ENCODE results near the gene OR10G2. TPM values are rescaled to one million over a fixed set of nuclear protein-coding genes. Genes with fewer than 3 reads are reported as not detected.

OR10G2 gene
- total RNA-seq, 1 experiment from 2014 or later = not detected

- H3F3A ChIP-seq (ENCODE audit: insufficient read depth, low read depth) = no peaks in the 10 kb centered on the region
- CTCF ChIA-PET = no interaction called here
- H3K27me3 ChIP-seq (ENCODE audit: insufficient read depth, low read depth) = no peaks in the 10 kb centered on the region
- H3K4me2 ChIP-seq = no peak within 1 kb of the TSS
- intact Hi-C loops (cut with micrococcal nuclease; ENCODE audit: unreplicated experiment) = no loop called here
- POLR2A ChIA-PET (ENCODE audit: unreplicated experiment) = no interaction called here
- no peaks in the 10 kb centered on the region for H4K20me1 ChIP-seq (ENCODE audit: insufficient read depth)
- no peaks in the 10 kb centered on the region for H3K9me2 ChIP-seq (ENCODE audit: insufficient read depth)
- H3K9me3 ChIP-seq (ENCODE audit: insufficient read depth, low read depth) = no peaks in the 10 kb centered on the region
- no peak within 1 kb of the TSS for H3K27ac ChIP-seq
- no peak within 1 kb of the TSS for H3K4me3 ChIP-seq
- H3K36me3 ChIP-seq (ENCODE audit: low read depth) = no peaks in the 10 kb centered on the region
- no peak for TF ChIP-seq EZH2 (IDR thresholded peaks at IDR 0.05; ENCODE audit: low read depth)
- no peak for TF ChIP-seq CTCF (conservative IDR thresholded peaks at IDR 0.05)
- no peaks in the 10 kb centered on the region for H3K79me2 ChIP-seq (ENCODE audit: low read depth)
- no peaks in the 10 kb centered on the region for H3K4me1 ChIP-seq (replicated peaks; ENCODE audit: insufficient read depth)
- H2AFZ ChIP-seq = no peak within 1 kb of the TSS
- BruUV-seq (replicated peaks) = no TSS peak
- DNase-seq = no peak
Measured at GRCh38 chr14:21673718-21674117, 39.0 kb upstream of the OR10G2 start, which contains the start of gene OR4E1. TSS of gene OR4E1 (minus strand) at chr14:21673818. CDS start at chr14:21670935, 2,883 bp downstream.

GRCh38 chr14:21672116-21672515 lies 37.4 kb upstream of the OR10G2 start:
- intact Hi-C loops (cut with micrococcal nuclease; ENCODE audit: unreplicated experiment) = no loop called here

GRCh38 chr14:21671371-21671770 lies 36.6 kb upstream of the OR10G2 start:
- intact Hi-C loops (cut with micrococcal nuclease; ENCODE audit: unreplicated experiment) = no loop called here
- no peak overlapping the region for H3K4me3 ChIP-seq
- BruUV-seq (replicated peaks) = no TSS peak
- no peaks in the 10 kb centered on the region for H3K36me3 ChIP-seq (ENCODE audit: low read depth)
- H3F3A ChIP-seq (ENCODE audit: insufficient read depth, low read depth) = no peaks in the 10 kb centered on the region
- H3K27ac ChIP-seq = no peak overlapping the region
- no peaks in the 10 kb centered on the region for H3K9me3 ChIP-seq (ENCODE audit: insufficient read depth, low read depth)
- TF ChIP-seq CTCF (conservative IDR thresholded peaks at IDR 0.05) (no peak), EZH2 (IDR thresholded peaks at IDR 0.05; ENCODE audit: low read depth) (no peak)
- no peak overlapping the region for H3K4me2 ChIP-seq
- H4K20me1 ChIP-seq (ENCODE audit: insufficient read depth) = no peaks in the 10 kb centered on the region
- ChIA-PET CTCF (no interaction called here), POLR2A (ENCODE audit: unreplicated experiment) (interaction anchor here (0.6 kb wide), 1 partner anchor 34 kb away, joined by 5 read pairs; no protein-coding TSS in a partner anchor)
- H3K9me2 ChIP-seq (ENCODE audit: insufficient read depth) = no peaks in the 10 kb centered on the region
- H3K79me2 ChIP-seq (ENCODE audit: low read depth) = no peaks in the 10 kb centered on the region
- DNase-seq = no peak
- H3K27me3 ChIP-seq (ENCODE audit: insufficient read depth, low read depth) = no peaks in the 10 kb centered on the region
- no peak overlapping the region for H2AFZ ChIP-seq
- no peaks in the 10 kb centered on the region for H3K4me1 ChIP-seq (replicated peaks; ENCODE audit: insufficient read depth)

More at GRCh38 chr14:21672116-21672515, 37.4 kb upstream of the OR10G2 start:
- Histone ChIP-seq H3K4me1 (replicated peaks; ENCODE audit: insufficient read depth) (no peaks in the 10 kb centered on the region), H4K20me1 (ENCODE audit: insufficient read depth) (no peaks in the 10 kb centered on the region), H3K9me3 (ENCODE audit: insufficient read depth, low read depth) (no peaks in the 10 kb centered on the region), H2AFZ (no peak overlapping the region), H3K27ac (no peak overlapping the region), H3K79me2 (ENCODE audit: low read depth) (no peaks in the 10 kb centered on the region), H3F3A (ENCODE audit: insufficient read depth, low read depth) (no peaks in the 10 kb centered on the region), H3K4me3 (no peak overlapping the region), H3K9me2 (ENCODE audit: insufficient read depth) (no peaks in the 10 kb centered on the region), H3K27me3 (ENCODE audit: insufficient read depth, low read depth) (no peaks in the 10 kb centered on the region), H3K36me3 (ENCODE audit: low read depth) (no peaks in the 10 kb centered on the region), H3K4me2 (no peak overlapping the region)
- ChIA-PET POLR2A (ENCODE audit: unreplicated experiment) (no interaction called here), CTCF (no interaction called here)
- TF ChIP-seq EZH2 (IDR thresholded peaks at IDR 0.05; ENCODE audit: low read depth) = no peak
- TF ChIP-seq CTCF (conservative IDR thresholded peaks at IDR 0.05) = no peak
- no TSS peak for BruUV-seq (replicated peaks)
- no peak for DNase-seq

Measured in PC-9 (cell line).